HL-60 (cell line): ENCODE results near the gene NUCB1.

Source experiments
- DNase-seq, 2 experiments: peaks; one replicate each; pipeline ENCODE4 v3.0.0-alpha.2; 2010 to 2020; ENCODE audit warnings: low read depth in 1 of 2, low spot score in 1 of 2
- H3K27ac ChIP-seq: fragments of 250-450 bp; sonication (Bioruptor Pico); replicated peaks from 2 replicates; pipeline ENCODE4 v1.5.1; 2020; ENCODE audit warnings: mild to moderate bottlenecking, moderate library complexity
- H3K27me3 ChIP-seq: fragments of 250-450 bp; sonication (Bioruptor Pico); 2 replicates; pipeline ENCODE4 v1.5.1; 2021; ENCODE audit warnings: mild to moderate bottlenecking, moderate library complexity; ENCODE audit not compliant: insufficient read depth, poor library complexity, severe bottlenecking
- H3K4me3 ChIP-seq: replicated peaks from 2 replicates; pipeline ENCODE4 v1.5.1; 2011; ENCODE audit warnings: mild to moderate bottlenecking, control low read depth, low read length; ENCODE audit not compliant: insufficient read depth
- CTCF ChIP-seq: IDR thresholded peaks from one replicate; pipeline ENCODE4 v1.5.1; 2011; ENCODE audit warnings: low read length, control low read depth, inconsistent platforms; ENCODE audit not compliant: insufficient read depth
- GABPA ChIP-seq: IDR thresholded peaks from 2 replicates; pipeline ENCODE4 v1.6.1; 2012; ENCODE audit warnings: low read depth
- POLR2AphosphoS5 ChIP-seq: IDR thresholded peaks from 2 replicates; pipeline ENCODE4 v1.6.1; 2012; ENCODE audit warnings: low read depth
- REST ChIP-seq: IDR thresholded peaks from 2 replicates; pipeline ENCODE4 v1.6.1; 2012; ENCODE audit warnings: low read depth; ENCODE audit not compliant: insufficient replicate concordance
- SPI1 ChIP-seq: IDR thresholded peaks from 2 replicates; pipeline ENCODE4 v1.6.1; 2012; ENCODE audit warnings: low read depth, mild to moderate bottlenecking, borderline replicate concordance

NUCB1 gene

GRCh38 chr19:48943081-48943480, 43.0 kb downstream of the NUCB1 start:
- no peaks in the 10 kb centered on the region for H3K27me3 ChIP-seq
- TF ChIP-seq POLR2AphosphoS5 (no peak), SPI1 (no peak), CTCF (no peak), GABPA (no peak), REST (no peak)
- DNase-seq = no peak
- no peak overlapping the region for H3K4me3 ChIP-seq
- H3K27ac ChIP-seq = no peak overlapping the region

DNA sequence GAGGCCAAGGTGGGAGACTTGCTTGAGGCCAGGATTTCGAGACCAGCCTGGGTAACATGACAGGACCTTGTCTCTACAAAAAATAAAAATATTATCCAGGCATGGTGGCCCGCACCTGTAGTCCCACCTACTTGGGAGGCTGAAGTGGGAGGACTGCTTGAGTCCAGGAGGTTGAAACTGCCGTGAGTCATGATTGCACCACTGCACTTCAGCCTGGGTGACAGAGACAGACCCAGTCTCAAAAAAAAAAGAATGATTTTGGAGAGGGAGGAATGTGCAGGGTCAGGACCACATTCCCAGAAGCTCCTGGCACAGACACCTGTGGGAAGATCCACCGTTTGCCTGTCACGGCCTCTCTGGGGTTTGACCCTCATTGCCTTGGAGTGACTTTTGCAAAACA, 45.3 kb downstream of the NUCB1 start:
- TF ChIP-seq REST = no peak
- no peak for TF ChIP-seq POLR2AphosphoS5
- TF ChIP-seq CTCF = no peak
- no peak for TF ChIP-seq GABPA
- TF ChIP-seq SPI1 = no peak

DNA sequence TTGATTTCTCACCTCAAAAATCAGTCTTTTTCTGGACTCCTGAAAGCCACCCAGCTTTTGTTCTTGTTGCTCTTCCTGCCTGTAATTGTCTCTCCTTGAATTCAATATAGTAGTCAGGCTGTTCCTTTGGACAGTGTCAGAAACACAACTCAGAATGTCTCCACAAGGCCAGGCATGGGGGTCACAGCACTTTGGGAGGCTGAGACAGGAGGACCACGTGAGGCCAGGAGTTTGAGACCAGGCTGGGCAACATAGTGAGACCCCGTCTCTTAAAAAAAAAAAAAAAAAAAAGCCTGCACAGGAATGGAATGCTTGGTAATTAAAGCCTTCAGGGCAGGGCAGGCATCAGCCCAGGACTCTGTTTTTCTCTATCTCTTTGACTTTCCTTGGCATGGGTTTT, 45.7 kb downstream of the NUCB1 start:
- TF ChIP-seq REST = no peak
- no peak for TF ChIP-seq CTCF
- no peak for TF ChIP-seq SPI1
- no peak for TF ChIP-seq POLR2AphosphoS5
- TF ChIP-seq GABPA = no peak
- no peak for DNase-seq
- no peaks in the 10 kb centered on the region for H3K27me3 ChIP-seq
- H3K27ac ChIP-seq = no peak overlapping the region
- no peak overlapping the region for H3K4me3 ChIP-seq

More for the DNA sequence above, 45.3 kb downstream of the NUCB1 start:
- no peak for DNase-seq
- no peak overlapping the region for H3K4me3 ChIP-seq
- no peak overlapping the region for H3K27ac ChIP-seq
- no peaks in the 10 kb centered on the region for H3K27me3 ChIP-seq
